Measurements from ENCODE around the gene DSCAM.
"Not testable (repeated sequence)": the region's sequence is repeated elsewhere in the genome, so short reads cannot be mapped to it uniquely, and the experiment has no call there.

Gene DSCAM

GRCh38 chr21:40846587-40847411 lies at the start of gene DSCAM:
TSS of gene DSCAM (minus strand) at chr21:40847158. CDS start at chr21:40846661, 497 bp downstream.
- Histone ChIP-seq H3K27me3 (ENCODE audit: low read length) (no peaks in the 10 kb centered on the region), H3K27ac (ENCODE audit: low read depth, low read length) (no peak within 1 kb of the TSS), H3K9ac (ENCODE audit: low read length) (no peak within 1 kb of the TSS), H4K20me1 (ENCODE audit: low read depth, low read length) (no peaks in the 10 kb centered on the region), H3F3A (ENCODE audit: insufficient read depth) (no peaks in the 10 kb centered on the region), H3K9me3 (ENCODE audit: insufficient read depth, low read length) (no peaks in the 10 kb centered on the region), H3K9me2 (replicated peaks; ENCODE audit: insufficient read depth, low read length) (no peaks in the 10 kb centered on the region), H3K79me2 (ENCODE audit: insufficient read depth, low read length) (no peaks in the 10 kb centered on the region), H3K4me2 (ENCODE audit: low read depth, low read length, poor library complexity, severe bottlenecking) (no peak within 1 kb of the TSS), H2AFZ (ENCODE audit: low read depth, low read length, severe bottlenecking) (no peak within 1 kb of the TSS), H3K4me3 (ENCODE audit: insufficient read depth, low read length, poor library complexity, severe bottlenecking) (no peak within 1 kb of the TSS), H3K36me3 (ENCODE audit: low read length) (no peaks in the 10 kb centered on the region)
- TF ChIP-seq CTCF (IDR thresholded peaks at IDR 0.05; ENCODE audit: insufficient read depth, low read length, poor library complexity, severe bottlenecking), result no peak
- no peak for TF ChIP-seq EZH2phosphoT487 (conservative IDR thresholded peaks at IDR 0.05; ENCODE audit: low read length)

GRCh38 chr21:40895697-40896096 lies 48.7 kb upstream of the DSCAM start:
- H2AFZ ChIP-seq (ENCODE audit: low read depth, low read length, severe bottlenecking); H3K36me3 ChIP-seq (ENCODE audit: low read length); H3K4me3 ChIP-seq (ENCODE audit: insufficient read depth, low read length, poor library complexity, severe bottlenecking); H3K4me2 ChIP-seq (ENCODE audit: low read depth, low read length, poor library complexity, severe bottlenecking); H4K20me1 ChIP-seq (ENCODE audit: low read depth, low read length); H3K9ac ChIP-seq (ENCODE audit: low read length); H3K79me2 ChIP-seq (ENCODE audit: insufficient read depth, low read length); H3K9me2 ChIP-seq (replicated peaks; ENCODE audit: insufficient read depth, low read length); H3K27ac ChIP-seq (ENCODE audit: low read depth, low read length); H3K27me3 ChIP-seq (ENCODE audit: low read length); H3K9me3 ChIP-seq (ENCODE audit: insufficient read depth, low read length); H3F3A ChIP-seq (ENCODE audit: insufficient read depth): not testable (repeated sequence)

GRCh38 chr21:40886931-40887330 lies 40.0 kb upstream of the DSCAM start:
- no peaks in the 10 kb centered on the region for H3K27me3 ChIP-seq (ENCODE audit: low read length)
- H2AFZ ChIP-seq (ENCODE audit: low read depth, low read length, severe bottlenecking), result no peak overlapping the region
- H3K27ac ChIP-seq (ENCODE audit: low read depth, low read length), result no peak overlapping the region
- H3K9me2 ChIP-seq (replicated peaks; ENCODE audit: insufficient read depth, low read length), result no peaks in the 10 kb centered on the region; the same call in 1 of the 2 replicates
- no peak overlapping the region for H3K4me3 ChIP-seq (ENCODE audit: insufficient read depth, low read length, poor library complexity, severe bottlenecking)
- no peaks in the 10 kb centered on the region for H3K36me3 ChIP-seq (ENCODE audit: low read length)
- H3K4me2 ChIP-seq (ENCODE audit: low read depth, low read length, poor library complexity, severe bottlenecking), result no peak overlapping the region
- no peaks in the 10 kb centered on the region for H3K9me3 ChIP-seq (ENCODE audit: insufficient read depth, low read length)
- no peak overlapping the region for H3K9ac ChIP-seq (ENCODE audit: low read length)
- TF ChIP-seq CTCF (IDR thresholded peaks at IDR 0.05; ENCODE audit: insufficient read depth, low read length, poor library complexity, severe bottlenecking) (no peak), EZH2phosphoT487 (conservative IDR thresholded peaks at IDR 0.05; ENCODE audit: low read length) (no peak)
- H4K20me1 ChIP-seq (ENCODE audit: low read depth, low read length), result no peaks in the 10 kb centered on the region
- H3K79me2 ChIP-seq (ENCODE audit: insufficient read depth, low read length), result no peaks in the 10 kb centered on the region
- no peaks in the 10 kb centered on the region for H3F3A ChIP-seq (ENCODE audit: insufficient read depth)

- no peak overlapping the region for H3K4me2 ChIP-seq (ENCODE audit: low read depth, low read length, poor library complexity, severe bottlenecking)
- H3K9ac ChIP-seq (ENCODE audit: low read length), result no peak overlapping the region
- no peaks in the 10 kb centered on the region for H3K79me2 ChIP-seq (ENCODE audit: insufficient read depth, low read length)
- H3K4me3 ChIP-seq (ENCODE audit: insufficient read depth, low read length, poor library complexity, severe bottlenecking), result no peak overlapping the region
- H3K9me3 ChIP-seq (ENCODE audit: insufficient read depth, low read length), result no peaks in the 10 kb centered on the region
- H3K9me2 ChIP-seq (replicated peaks; ENCODE audit: insufficient read depth, low read length), result no peaks in the 10 kb centered on the region; the same call in 1 of the 2 replicates
- H2AFZ ChIP-seq (ENCODE audit: low read depth, low read length, severe bottlenecking), result no peak overlapping the region
- H3K27ac ChIP-seq (ENCODE audit: low read depth, low read length), result no peak overlapping the region
- H3K27me3 ChIP-seq (ENCODE audit: low read length), result no peaks in the 10 kb centered on the region
- H4K20me1 ChIP-seq (ENCODE audit: low read depth, low read length), result no peaks in the 10 kb centered on the region
- H3K36me3 ChIP-seq (ENCODE audit: low read length), result no peaks in the 10 kb centered on the region
- TF ChIP-seq CTCF (IDR thresholded peaks at IDR 0.05; ENCODE audit: insufficient read depth, low read length, poor library complexity, severe bottlenecking) (no peak), EZH2phosphoT487 (conservative IDR thresholded peaks at IDR 0.05; ENCODE audit: low read length) (no peak)
- H3F3A ChIP-seq (ENCODE audit: insufficient read depth), result no peaks in the 10 kb centered on the region
These were observed 39.0 kb upstream of the DSCAM start for GRCh38 chr21:40886006-40886405.

Data from SU-DHL-6 (cell line).